LoVo (cell line): ENCODE measurements around the gene ETNK2.
"Not testable (repeated sequence)": the region's sequence is repeated elsewhere in the genome, so short reads cannot be mapped to it uniquely, and the experiment has no call there.

Experiments used
- DNase-seq: peaks from one replicate; pipeline ENCODE4 v3.0.0-alpha.2; 2016; ENCODE audit warnings: low spot score

The ETNK2 gene

GRCh38 chr1:204126386-204126785 lies 25.5 kb downstream of the ETNK2 start:
- DNase-seq, result no peak

GRCh38 chr1:204125759-204126351 lies 26.0 kb downstream of the ETNK2 start:
- DNase-seq, result no peak

GRCh38 chr1:204124639-204125038 lies 27.2 kb downstream of the ETNK2 start:
- no peak for DNase-seq

- no peak for DNase-seq
Observed at GRCh38 chr1:204123376-204123775, 28.5 kb downstream of the ETNK2 start.

- DNase-seq, result no peak
Observed at GRCh38 chr1:204121840-204122555, 29.8 kb downstream of the ETNK2 start.

- no peak for DNase-seq
Observed at GRCh38 chr1:204116539-204116938, 35.3 kb downstream of the ETNK2 start.

GRCh38 chr1:204115116-204115515 lies 36.7 kb downstream of the ETNK2 start:
- DNase-seq, result no peak

GRCh38 chr1:204114606-204115005 lies 37.2 kb downstream of the ETNK2 start:
- DNase-seq, result no peak

- DNase-seq, result no peak
Observed at GRCh38 chr1:204113896-204114295, 37.9 kb downstream of the ETNK2 start.

GRCh38 chr1:204112876-204113730 lies 38.7 kb downstream of the ETNK2 start:
- DNase-seq, result no peak

GRCh38 chr1:204110894-204111633 lies 40.8 kb downstream of the ETNK2 start:
- DNase-seq, result peak; percentile 44

- no peak for DNase-seq
Observed at GRCh38 chr1:204108312-204109141, 43.3 kb downstream of the ETNK2 start.

GRCh38 chr1:204107892-204108291 lies 44.0 kb downstream of the ETNK2 start:
- no peak for DNase-seq

GRCh38 chr1:204106825-204107224 lies 45.0 kb downstream of the ETNK2 start:
- no peak for DNase-seq

GRCh38 chr1:204105131-204105515 lies 46.7 kb downstream of the ETNK2 start:
- no peak for DNase-seq

GRCh38 chr1:204104331-204105130 lies 47.3 kb downstream of the ETNK2 start:
- peak; percentile 75 for DNase-seq

GRCh38 chr1:204103431-204103741 lies 48.5 kb downstream of the ETNK2 start:
- no peak for DNase-seq

- DNase-seq, result peak; percentile 73
Observed at GRCh38 chr1:204102739-204103430, 49.0 kb downstream of the ETNK2 start.

- peak; percentile 26 for DNase-seq
Observed at GRCh38 chr1:204102029-204102611, 49.7 kb downstream of the ETNK2 start.

GRCh38 chr1:204099754-204100153 lies 52.1 kb downstream of the ETNK2 start:
- DNase-seq, result not testable (repeated sequence)
